Activated CD8-positive, alpha-beta memory T cell treated with anti-CD3 and anti-CD28 coated beads for 4 hours (primary cell): Measurements from ENCODE around the gene HJURP.

Experiments
- DNase-seq, 2 donors: peaks; one replicate each; pipeline ENCODE4 v3.0.0-alpha.2; 2020; ENCODE audit warnings: low read depth in 2 of 2

HJURP gene

DNA sequence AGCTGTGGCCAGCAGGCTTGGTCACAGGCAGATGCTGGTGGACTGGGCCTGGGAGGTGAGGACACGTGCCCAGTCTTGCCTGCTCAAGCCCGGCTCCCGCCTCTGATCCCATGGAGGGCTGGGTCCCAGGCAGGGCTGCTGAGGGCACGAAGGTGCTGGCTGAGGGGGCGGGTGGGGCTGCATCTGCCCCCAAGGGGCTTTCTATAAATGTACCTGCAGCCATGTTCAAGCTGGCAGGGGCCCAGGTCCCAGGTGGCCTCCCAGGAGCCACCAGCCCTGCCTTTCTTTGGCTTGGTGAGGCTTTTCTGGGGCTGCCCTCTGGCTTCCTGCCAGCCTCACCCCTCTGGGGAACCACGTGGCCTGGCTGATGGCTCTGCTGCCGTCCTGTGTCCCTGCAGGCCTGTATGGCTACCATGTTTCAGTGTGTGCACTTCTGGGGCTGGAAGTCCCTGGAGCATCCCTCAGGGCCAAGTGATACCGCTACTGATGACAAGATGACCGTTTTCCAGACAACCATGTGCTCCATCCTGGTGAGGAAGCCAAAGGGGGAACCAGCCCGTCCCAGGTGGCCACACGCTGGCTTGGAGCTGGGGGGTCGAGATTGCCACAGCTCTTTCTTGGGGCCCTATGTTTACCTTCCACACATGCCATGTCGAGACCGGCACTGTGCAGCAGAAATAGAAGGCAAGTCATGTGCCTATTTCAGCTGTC lies 23.2 kb downstream of the HJURP start:
- DNase-seq: no peak

DNA sequence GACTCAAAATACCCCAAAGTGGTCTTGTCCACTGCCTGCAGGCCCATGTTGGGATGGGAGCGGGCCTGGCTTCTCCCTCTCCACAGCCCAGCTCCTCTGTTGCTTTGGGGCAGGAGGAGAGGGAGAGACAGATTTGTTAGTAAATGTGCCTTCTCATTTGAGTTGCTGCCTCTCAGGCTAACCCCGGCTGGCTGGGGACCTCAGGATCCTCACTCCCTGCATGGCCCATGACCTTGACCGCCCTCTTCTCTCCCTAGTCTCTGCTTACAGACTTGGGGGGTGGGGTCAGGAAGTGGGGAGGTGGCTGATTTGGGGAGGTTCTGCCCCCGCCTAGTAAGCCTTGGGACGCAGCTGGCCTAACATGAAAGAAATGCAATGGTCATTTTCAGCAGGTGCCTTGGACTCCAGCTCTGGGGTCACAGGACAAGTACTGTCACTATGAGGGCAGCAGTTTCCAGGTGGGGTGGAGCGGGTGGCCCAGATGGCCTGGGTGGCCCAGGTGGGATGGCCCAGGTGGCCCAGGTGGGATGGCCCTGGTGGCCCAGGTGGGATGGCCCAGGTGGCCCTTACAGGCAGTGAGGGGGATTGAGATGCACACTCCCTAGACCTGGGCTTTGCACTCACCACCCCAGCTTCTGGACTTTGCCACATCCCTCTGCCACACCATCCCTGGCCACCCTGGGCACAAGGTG lies 24.1 kb downstream of the HJURP start:
- DNase-seq: no peak

DNA sequence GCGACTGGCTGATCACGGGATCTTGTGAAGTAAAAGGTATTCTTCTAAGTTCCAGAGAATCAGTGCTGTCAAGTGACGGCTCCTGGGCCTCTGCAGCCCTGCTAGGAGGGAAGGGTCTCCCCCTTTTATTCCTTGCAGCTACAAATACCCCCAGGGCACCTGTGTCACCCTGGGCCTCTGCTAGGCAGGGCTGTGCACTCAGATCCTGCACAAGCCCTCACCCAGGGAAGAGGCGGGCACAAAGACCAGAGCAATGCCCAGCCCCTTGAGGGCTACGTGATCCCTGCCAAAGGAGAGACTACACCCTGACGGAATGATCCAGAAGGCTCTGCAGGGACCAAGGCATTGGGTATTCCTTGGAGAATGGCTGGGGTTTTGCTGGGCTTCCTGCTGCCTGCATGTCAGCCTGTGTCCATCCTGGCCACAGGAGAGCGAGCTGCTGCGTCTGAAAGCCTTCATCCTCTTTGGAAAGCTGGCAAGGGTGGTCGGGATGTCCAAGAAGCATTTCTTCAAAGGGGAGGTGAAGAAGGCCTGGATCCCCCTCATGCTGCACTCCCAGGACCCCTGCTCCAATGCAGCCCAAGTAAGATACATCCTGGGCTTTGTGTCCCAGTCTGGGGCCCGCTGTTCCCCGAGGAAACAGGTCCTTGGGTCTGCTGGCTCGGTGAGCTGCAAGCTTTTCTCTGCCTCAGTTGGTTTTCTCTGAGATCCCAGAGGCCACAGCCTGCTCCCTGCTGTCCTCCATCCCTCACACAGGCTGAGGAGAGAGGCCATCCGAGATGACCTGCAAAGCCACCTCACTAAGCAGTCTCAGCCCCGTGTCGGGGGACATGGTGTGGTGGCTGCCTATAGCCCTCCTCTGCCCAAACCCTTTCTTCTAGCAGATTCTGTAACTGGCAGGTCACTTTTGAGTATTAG lies 24.9 kb downstream of the HJURP start:
- no peak for DNase-seq

DNA sequence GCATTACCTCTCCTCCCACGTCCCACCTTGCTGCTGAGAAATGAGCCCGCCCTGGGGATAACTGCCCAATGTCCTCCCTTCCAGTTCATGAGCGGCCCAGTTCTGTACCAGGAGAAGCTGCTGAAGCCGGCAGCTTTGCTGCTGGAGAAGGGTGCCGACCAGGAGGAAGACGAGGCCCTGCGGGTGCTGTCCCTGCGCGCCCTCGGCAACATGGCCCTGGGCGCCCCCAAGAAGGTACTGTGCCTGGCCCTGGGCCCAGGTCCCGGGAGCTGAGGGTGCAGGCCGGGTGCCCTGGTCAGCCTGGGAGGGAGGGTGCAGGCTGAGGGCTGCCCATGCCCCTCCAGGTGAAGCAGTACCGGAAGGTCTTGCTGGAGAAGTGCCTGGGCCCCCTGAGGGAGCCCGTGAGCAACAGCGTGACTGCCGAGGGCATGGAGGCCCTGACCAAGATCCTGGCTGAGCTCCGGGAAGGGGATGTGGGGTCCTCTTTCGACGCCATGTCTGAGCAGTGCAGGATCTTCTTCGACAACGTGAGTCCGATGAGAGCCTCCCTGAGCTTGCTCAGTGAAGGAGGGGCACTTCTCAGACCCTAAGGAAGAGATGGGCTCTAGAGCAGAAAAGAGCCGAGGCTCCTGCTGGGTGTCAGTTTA lies 25.7 kb downstream of the HJURP start:
- DNase-seq: no peak

DNA sequence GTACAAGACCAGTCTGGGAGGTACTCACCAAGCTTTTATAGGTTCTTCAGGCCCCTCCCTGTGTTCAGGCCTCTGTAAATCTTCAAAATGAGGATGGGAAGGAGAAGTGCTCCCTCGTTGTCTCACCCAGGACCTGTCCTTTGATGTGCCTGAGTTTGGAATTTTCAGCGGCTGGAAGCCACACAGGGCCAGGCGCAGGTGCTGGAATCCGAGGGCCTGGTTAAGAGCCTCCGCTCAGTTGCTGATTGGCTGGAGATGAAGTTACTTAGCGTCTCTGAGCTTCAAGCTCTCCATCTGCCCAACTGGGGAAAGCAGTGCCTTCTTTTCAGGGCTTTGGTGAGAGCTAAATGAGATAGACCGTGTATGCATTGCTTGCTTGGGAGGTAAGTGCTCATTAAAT lies 30.0 kb downstream of the HJURP start:
- DNase-seq: no peak

DNA sequence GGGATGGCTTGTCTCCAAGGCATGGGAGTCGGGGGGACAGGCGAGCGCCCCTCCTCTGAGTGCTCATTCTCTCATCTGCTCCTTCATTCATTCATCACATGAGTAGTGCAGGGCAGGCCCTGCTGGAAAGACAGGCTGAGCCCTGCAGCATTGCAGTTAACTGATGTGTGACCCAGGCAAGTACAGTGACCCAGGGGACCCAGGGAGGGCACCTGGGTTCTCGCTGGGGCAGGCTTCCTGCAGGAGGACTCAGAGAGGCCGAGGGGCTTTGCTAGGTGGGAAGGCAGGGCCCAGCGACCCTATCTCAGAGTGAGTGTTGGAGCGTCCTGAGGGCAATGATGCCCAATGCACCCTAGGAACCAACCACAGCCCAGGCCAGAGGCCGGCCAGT lies 30.6 kb downstream of the HJURP start:
- no peak for DNase-seq

DNA sequence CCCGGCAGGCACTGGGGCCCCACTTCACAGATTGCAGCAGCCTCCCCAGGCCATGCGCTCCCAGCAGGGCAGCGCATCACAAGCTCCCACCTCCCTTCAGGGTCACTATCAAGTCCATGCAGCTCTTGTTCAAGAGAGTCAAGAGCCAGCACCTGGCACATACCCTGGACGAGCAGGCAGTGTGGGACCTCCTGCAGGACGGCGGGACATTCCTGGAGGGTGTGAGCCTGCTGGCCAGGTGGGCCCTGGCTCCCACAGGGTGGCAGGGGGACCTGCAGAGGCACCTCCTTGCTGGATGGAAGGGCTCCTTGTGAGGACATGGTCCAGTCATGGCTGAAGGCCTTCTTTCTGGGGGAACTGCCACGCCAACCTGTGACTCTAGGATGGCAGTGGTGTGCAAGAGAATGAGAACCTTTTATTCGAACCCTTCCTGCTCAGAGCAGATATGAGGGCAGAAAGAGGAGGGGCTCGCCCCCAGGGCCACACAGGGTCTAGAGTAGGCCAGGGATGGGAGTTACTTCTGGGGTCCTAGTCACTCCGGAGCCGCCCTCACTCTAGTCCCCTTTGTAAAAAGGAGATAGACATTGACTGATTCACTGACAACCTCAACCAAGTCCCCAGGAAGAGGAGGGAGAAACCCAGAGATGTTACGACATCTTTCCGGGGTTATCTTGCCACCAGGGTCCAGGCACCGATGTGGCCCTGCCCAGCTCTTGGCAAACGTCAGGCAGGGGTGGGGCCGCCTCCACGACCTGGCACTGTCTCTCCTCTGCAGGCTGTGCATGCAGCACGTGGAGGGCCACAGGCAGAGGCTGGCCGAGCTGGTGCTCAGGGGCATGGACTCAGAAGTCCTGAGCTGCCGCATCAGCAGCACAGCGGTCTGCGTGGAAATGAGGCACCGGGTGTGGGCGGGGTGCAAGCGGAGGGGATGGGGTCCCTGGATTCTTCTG lies 31.3 kb downstream of the HJURP start:
- no peak for DNase-seq

DNA sequence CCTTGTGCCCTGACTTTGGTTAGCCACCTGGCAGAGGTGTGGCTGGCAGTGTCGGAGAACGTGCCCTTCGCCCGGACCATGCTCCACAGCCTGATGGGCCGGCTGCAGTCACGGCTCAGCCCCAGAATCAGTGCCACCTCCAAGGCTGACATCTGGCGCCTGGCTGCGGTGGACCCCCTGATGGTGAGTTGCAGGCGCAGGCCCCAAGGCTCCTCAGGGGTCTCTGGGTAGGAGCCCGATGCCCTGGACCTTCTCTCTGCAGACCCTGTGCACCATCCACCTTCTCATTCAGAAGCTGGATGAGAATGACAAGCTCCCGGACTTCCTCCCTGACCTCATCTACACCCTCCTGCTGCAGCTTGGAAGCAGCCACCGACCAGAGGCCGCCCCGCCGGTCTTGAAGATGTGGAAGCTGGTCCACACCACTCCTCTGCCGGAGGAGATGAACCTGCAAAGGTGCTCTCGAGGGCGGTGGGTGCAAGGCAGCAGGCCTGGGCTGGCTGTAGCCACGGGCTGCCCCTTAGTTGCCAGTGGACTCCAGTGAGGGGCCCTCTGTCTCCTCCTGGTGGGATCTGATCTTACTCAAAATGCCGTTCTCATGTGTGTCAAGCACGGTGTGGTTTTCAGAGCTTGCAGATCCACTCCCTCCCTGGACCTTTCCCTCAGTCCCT lies 32.1 kb downstream of the HJURP start:
- DNase-seq: no peak

DNA sequence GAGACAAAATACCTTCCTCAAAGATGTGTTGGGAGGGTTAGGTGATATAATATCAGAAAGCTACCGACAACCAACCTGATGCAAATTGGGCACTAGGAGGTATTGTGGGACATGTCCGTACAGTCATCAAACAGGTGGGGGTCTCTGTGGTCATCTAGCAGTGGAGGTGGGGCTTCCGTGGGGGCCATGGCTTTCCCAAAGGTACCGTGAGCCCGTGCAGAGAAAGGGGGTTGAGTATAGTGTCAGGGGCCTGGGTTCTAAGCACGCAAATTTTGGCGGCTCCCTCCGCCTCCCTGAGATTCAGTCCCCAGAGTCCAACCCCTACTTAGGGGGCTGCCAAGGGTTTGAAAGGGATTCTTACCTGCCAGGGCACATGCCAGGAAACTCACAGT lies 32.6 kb downstream of the HJURP start:
- DNase-seq: no peak

DNA sequence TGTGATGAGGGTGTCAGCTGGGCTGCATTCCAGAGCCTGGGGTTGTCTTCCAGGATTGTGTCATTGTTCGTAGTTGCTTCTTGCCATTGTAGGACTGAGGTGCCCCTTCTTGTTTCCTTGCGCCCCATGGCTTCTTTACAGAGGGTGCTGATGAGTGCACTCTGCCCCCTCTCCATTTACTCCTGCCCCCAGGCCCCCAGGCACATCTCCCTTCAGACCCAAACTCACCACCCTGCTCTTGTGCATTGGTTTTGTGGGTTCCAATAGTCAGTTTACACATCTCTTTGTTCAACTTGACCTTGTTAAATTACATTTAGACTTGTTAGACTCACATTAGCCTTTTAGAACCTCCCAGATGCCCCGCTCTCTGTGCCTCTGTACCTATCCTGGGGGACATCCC lies 33.1 kb downstream of the HJURP start:
- no peak for DNase-seq

DNA sequence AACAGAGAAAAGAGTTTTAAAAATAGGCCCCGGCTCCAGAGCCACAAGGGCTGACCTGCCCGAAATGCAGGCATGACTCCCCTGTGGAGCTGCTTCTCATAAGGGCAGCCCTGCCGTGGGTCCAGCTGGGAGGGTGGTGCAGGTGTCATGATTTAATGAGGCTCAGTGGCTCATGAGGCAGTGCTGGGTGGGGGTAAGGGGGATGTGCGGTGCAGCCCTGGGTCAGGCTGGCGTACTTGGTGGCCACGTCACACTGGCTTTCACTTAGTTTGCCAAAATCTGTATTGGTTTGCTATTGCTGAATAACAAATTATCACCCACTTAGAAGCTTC lies 33.6 kb downstream of the HJURP start:
- no peak for DNase-seq

DNA sequence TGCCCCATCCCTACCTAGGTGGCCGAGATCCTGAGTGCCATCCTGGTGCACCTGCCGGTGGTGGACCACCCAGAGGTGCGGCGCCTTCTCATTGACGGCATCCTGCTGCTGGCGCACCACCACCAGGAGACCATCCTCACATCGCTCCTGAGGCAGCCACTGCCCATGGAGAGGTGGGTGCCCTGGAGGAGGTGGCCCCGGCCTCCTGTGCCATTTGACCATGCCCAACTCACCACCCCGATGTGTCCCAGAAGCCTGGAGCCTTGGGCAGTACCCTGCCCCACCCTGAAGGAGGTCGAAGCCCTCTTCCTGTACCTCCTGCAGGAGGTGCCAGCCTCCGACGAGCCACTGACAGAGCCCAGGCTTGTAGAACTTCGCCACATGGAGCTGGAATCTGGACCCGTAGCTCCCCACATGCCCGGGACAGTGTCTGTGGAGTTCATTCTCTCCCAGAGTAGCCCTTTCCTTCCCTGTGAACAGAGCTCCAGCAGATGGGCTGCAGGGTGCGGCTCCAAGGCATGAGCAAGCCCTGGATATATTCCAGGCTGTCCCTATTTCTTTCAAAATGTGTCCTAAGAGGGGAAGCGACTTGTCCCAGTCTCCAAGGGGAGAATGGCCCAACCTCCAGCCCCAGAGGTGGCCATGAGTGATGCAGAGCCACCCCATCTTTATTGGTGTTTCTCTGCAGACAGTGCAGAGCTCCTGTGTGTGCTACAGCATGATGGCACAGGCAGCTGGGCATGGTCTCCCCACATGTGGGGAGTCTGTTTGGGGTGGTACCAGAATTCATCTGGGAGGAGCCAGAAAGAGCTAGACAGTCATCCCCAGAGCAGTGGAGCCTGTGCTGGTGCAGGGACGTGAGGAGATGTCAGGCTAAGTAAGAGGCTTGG lies 34.2 kb downstream of the HJURP start:
- no peak for DNase-seq

DNA sequence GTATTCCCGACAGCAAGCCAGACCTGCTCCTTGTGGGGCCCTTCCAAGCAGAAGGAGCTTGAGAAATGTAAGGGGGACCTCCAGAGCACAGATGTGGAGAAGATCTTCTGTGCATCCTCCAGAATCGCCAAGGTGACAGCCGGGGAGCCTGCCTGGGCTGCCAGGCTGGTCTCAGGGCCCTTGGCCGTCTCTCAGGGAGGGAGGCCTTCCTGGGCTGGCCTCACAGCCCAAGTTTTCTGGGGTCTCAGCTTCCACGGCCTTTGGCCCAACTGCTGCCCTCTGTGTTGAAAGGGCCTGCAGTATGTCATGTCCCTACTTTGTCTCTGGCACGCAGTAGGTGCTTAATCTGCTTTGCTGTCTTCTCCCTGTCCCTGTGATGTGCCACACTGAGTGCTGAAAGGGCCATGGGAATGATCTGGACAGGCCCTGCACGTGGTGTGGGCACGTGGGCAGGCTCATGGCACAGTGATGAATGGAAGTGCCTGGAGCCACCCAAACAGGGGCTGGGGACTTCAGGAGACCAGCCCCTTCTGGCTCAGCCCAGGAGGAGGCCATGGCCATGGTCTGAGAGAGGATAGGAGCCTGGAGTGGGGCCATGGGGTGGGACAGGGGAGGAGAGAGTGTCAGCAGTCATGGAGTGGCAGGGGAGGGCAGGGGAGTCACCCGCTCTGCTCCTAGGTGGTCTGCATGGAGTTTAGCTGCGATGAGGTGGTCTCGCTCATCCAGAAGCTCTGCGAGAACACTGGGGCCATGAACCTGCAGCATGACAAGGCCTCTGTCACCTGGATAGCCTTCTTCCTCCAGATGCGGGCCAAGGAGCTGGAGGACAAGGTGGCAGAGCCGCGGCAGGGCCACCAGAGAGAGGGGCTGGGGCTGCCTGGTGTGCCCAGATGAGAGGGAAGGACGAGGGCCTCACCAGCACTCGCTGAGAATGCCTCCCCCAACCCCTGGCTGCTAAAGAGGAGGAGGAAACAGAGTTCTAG lies 35.4 kb downstream of the HJURP start:
- DNase-seq: no peak

DNA sequence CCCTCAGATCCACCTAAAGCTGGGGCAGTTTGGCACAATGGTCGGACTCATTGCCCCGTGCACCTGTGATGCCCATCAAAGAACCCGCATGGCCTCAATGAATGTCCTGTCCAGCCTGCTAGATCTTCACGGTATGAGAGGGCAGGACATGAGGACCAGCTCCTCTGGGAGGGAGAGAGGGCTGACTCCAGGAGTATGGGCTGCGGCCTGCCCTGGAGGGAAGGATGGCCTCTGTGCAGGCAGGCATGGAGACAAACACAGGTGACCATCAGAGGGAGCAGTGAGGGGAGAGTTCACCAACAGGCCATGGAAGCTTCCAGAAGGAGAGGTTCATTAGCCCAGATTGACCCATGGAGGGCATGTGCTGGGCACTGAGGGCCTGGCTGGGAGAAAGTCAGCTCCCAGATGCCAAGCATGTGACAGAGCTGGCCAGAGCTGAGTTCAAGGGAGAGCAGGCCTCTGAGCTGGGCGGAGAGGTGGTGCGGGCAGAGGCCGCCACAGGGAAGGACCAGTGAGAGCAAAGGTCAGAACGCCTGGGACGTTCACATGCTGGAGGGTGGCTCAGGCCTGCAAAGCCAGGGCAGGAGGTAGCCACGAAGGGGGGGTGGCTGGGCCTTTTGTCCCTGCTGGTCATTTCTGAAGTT lies 36.2 kb downstream of the HJURP start:
- no peak for DNase-seq

DNA sequence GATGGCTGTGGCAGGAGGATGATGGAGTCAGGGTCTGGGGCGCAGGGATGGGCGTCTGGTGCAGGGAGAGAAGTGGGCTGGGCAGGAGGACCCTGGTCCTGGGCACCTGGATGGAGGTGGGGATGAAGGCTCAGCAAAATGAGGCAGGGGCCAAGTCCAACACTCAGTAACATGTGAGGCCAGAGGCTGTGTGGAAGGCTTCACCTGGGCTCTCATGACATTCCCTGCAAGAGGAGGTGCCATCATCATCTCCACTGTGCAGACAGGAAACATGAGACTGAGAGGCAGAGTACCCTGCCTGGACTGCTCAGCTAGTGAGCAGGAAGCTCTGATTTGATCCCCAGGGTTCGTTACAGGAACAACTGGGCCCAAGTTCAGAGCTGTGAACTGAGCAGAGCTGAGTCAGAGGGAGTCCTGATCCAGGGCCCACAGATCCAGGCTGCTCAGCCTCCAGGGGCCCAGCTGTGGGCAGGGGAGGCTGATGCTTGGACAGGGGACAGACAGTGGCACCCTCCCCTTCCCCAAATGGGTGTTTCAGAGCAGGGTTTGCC lies 36.9 kb downstream of the HJURP start:
- no peak for DNase-seq

DNA sequence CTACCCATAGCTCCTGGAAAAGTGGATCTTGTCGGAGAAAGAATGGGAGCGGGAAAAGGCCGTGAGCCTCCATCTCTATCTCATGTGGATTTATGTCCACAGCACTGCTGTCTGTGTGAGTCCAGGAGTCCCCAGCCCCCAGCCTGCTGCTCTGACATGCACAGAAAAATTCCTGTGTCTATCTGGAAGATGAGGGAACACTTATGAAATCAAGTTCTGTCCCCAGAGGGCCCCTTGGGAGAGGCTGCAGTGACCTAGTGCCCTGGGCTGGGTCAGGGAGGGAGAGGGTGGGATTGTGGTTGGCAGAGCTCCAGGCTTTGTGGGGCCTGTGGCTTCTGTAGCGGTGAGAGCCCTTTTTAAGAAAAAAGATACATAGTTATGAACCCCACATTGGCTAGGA lies 37.6 kb downstream of the HJURP start:
- no peak for DNase-seq

DNA sequence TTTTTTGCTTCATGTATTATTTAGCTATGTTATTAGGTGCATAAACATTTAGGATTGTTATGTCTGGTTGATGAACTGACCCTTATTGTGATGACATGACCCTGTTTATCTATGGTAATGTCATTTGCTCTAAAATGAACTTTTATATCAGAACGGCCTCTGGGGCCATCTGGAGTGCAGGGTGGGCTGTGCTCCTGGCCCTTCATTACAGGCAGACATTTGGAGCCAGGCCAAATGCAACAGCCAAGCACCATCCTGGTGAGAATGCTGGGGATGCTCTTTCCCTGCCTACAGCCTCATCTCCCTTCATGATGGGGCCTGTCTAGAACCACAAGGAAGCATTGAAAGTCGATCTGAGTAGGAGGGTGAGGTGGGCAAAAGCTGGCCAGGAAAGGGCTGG lies 38.0 kb downstream of the HJURP start:
- DNase-seq: no peak

DNA sequence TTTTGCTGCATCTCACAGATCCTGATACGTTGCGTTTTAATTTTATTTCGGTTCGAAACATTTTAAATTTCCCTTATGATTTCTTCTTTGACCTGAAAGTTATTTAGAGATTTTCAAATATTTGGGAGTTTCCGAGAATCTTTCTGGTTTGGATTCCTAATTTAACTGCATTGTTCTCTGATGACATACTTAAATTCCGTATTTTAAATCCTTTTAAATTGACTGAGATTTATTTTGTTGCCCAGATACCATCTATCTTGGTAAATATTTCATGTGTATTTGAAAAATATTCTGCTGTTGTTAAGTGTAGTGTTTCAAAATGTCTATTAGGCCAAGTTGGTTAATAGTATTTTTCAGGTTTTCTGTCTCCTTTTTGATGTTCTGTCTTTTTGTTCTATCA lies 38.5 kb downstream of the HJURP start:
- DNase-seq: no peak
